H1 (cell line): ENCODE measurements around the gene ARMC9. TPM values are rescaled to one million over a fixed set of nuclear protein-coding genes. Genes with fewer than 3 reads are reported as not detected.

ENCODE experiments used
- EZH2 ChIP-seq: fragments of 200-600 bp; sonication (generic); IDR thresholded peaks from 2 replicates; pipeline ENCODE4 v1.7.1; 2012; ENCODE audit warnings: low read depth, mild to moderate bottlenecking, moderate library complexity, low read length, inconsistent platforms; ENCODE audit not compliant: severe bottlenecking
- FOSL1 ChIP-seq: IDR thresholded peaks from 2 replicates; pipeline ENCODE4 v1.6.1; 2011; ENCODE audit warnings: mild to moderate bottlenecking, low read depth, low read length, moderate library complexity; ENCODE audit not compliant: insufficient read depth
- GABPA ChIP-seq: IDR thresholded peaks from 2 replicates; pipeline ENCODE4 v1.6.1; 2011; ENCODE audit warnings: mild to moderate bottlenecking, low read length, moderate library complexity, borderline replicate concordance; ENCODE audit not compliant: insufficient read depth
- POU5F1 ChIP-seq: IDR thresholded peaks from 2 replicates; pipeline ENCODE4 v1.6.1; 2011; ENCODE audit warnings: low read depth, mild to moderate bottlenecking, low read length, moderate library complexity
- RNF2 ChIP-seq: fragments of 200-900, 300-1000 bp; sonication (generic); IDR thresholded peaks from 2 replicates; pipeline ENCODE4 v1.7.1; 2016; ENCODE audit warnings: borderline replicate concordance, low read depth, mild to moderate bottlenecking, antibody characterized with exemption, low read length; ENCODE audit not compliant: poor library complexity, severe bottlenecking; ENCODE audit errors: missing control alignments
- polyA plus RNA-seq, 7 experiments: library from polyadenylated mRNA; depleted of rRNA in 3 of 7; stranded (reverse) in 5 of 7; unstranded in 2 of 7; fragments of >200 nt in 5 of 7; fragments of 200-250 nt in 2 of 7; gene quantifications; 1 replicate in 5 of 7; 2 replicates in 1 of 7; 4 replicates in 1 of 7; pipeline versions ENCODE4 v1.2.1 to v1.2.3, GENCODE V29; 2011 to 2013; ENCODE audit warnings: missing spikeins in 2 of 7, mixed read lengths in 2 of 7
- total RNA-seq: library from RNA; stranded (reverse); fragmentation: NEBNext Ultra II Directional; extraction: Animal tissue kit (Norgen Biotek cat#: 25700); gene quantifications from 2 replicates; pipeline ENCODE4 v1.2.1, GENCODE V29; 2021

The ARMC9 gene
- total and polyA plus RNA-seq, 2 of the 8 experiments (the other 6 are each of a cell fraction or from before 2014, with no cell fraction given): 23.2 to 36.1 TPM

DNA sequence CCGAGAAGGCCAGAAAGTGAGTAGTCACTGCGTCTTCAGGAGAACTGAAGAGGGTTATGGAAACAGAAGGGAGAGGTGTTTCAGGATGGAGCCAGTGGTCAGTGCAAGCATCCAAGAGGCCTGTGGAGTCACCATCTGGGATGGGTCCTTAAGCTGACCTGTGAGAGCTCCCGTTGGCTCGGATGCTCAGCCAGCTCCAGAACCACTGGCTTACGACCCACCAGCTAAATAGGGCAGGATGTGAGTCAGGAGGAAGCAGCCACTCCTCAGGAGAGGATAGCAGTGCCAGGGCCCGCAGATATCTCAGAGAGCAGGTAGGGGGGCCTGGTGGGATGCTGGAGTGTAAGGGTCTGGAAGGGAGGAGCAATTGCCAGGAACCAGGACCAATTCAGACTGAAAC, 134.0 kb downstream of the ARMC9 start (continued):
- TF ChIP-seq FOSL1 (no peak), GABPA (no peak), EZH2 (no peak), POU5F1 (no peak), RNF2 (no peak)
